OCI-LY7 (cell line): Measurements from ENCODE around the gene HCN3. TPM values are rescaled to one million over a fixed set of nuclear protein-coding genes. Genes with fewer than 3 reads are reported as not detected.

ENCODE experiments used
- BruUV-seq: library from RNA; stranded (reverse); fragments of 400-500 nt; replicated peaks from 2 replicates; lab custom pipeline; 2021; lab: Mats Ljungman, UMichigan
- CTCF ChIA-PET: fragments of 300-600 bp; sonication (Branson Sonifier 250); formaldehyde crosslinking; loops from one replicate; lab custom pipeline; 2022; ENCODE audit warnings: antibody characterized with exemption; ENCODE audit not compliant: unreplicated experiment; lab: Charles Lee
- POLR2A ChIA-PET: fragments of 300-600 bp; sonication (Branson Sonifier 250); formaldehyde crosslinking; loops from one replicate; lab custom pipeline; 2022; ENCODE audit warnings: antibody characterized with exemption; lab: Charles Lee
- DNase-seq: peaks from one replicate; pipeline ENCODE4 v3.0.0-alpha.2; 2015; ENCODE audit warnings: low spot score
- H2AFZ ChIP-seq: fragments of 200-600 bp; sonication (generic), shearing (Covaris generic); 2 replicates; pipeline ENCODE4 v1.6.1; 2014; ENCODE audit warnings: mild to moderate bottlenecking, antibody characterized with exemption, low read length, moderate library complexity
- H3K27ac ChIP-seq: fragments of 200-600 bp; sonication (generic); 2 replicates; pipeline ENCODE4 v1.5.1; 2014; ENCODE audit warnings: mixed run types, low read depth, mild to moderate bottlenecking, moderate library complexity, low read length, inconsistent platforms; ENCODE audit not compliant: poor library complexity, severe bottlenecking
- H3K36me3 ChIP-seq: fragments of 200-600 bp; sonication (generic); 2 replicates; pipeline ENCODE4 v1.6.1; 2014; ENCODE audit warnings: mild to moderate bottlenecking, antibody characterized with exemption, low read length, moderate library complexity, mixed read lengths; ENCODE audit not compliant: insufficient read depth
- H3K4me1 ChIP-seq: fragments of 200-600 bp; sonication (generic); 2 replicates; pipeline ENCODE4 v1.5.1; 2014; ENCODE audit warnings: mild to moderate bottlenecking, low read length; ENCODE audit not compliant: insufficient read depth, poor library complexity, severe bottlenecking
- H3K4me2 ChIP-seq: fragments of 200-600 bp; sonication (generic); 2 replicates; pipeline ENCODE4 v1.6.1; 2014; ENCODE audit warnings: mild to moderate bottlenecking, low read length
- H3K4me3 ChIP-seq: fragments of 200-600 bp; sonication (generic); 2 replicates; pipeline ENCODE4 v1.5.1; 2014; ENCODE audit warnings: mild to moderate bottlenecking, low read depth, low read length; ENCODE audit not compliant: poor library complexity, severe bottlenecking
- H3K79me2 ChIP-seq: fragments of 200-600 bp; sonication (generic); 2 replicates; pipeline ENCODE4 v1.6.1; 2016; ENCODE audit warnings: low read depth, mild to moderate bottlenecking, low read length, moderate library complexity, mixed read lengths; ENCODE audit not compliant: insufficient read depth
- H3K9me2 ChIP-seq: fragments of 200-600 bp; sonication (generic); 2 replicates; pipeline ENCODE4 v1.6.1; 2016; ENCODE audit warnings: mild to moderate bottlenecking, low read length, mixed read lengths; ENCODE audit not compliant: insufficient read depth
- H3K9me3 ChIP-seq: fragments of 200-600 bp; sonication (generic); 2 replicates; pipeline ENCODE4 v1.6.1; 2014; ENCODE audit warnings: mild to moderate bottlenecking, mixed run types, low read length, mixed read lengths
- H4K20me1 ChIP-seq: fragments of 200-600 bp; sonication (generic); 2 replicates; pipeline ENCODE4 v1.6.1; 2014; ENCODE audit warnings: mild to moderate bottlenecking, antibody characterized with exemption, low read length, moderate library complexity, mixed read lengths; ENCODE audit not compliant: insufficient read depth
- EZH2phosphoT487 ChIP-seq: fragments of 200-600 bp; sonication (generic); IDR thresholded peaks from 2 replicates; pipeline ENCODE4 v1.6.1; 2018; ENCODE audit warnings: low read depth, borderline replicate concordance, mild to moderate bottlenecking, mixed run types, antibody characterized with exemption, low read length, moderate library complexity, mixed read lengths
- intact Hi-C: fragments of 100-400 bp; cut with micrococcal nuclease; formaldehyde crosslinking; loops from one replicate; pipeline ENCODE4 v1.10.0; 2022; ENCODE audit not compliant: unreplicated experiment
- total RNA-seq, 2 experiments: library from RNA; depleted of rRNA in 1 of 2; stranded (reverse); fragments of >200 nt in 1 of 2; shearing (Covaris generic) in 1 of 2; gene quantifications; 2 replicates each; pipeline ENCODE4 v1.2.3, GENCODE V29; 2014 to 2022
- TF ChIP-seq, protein P1 (sequence below): fragments of 200-600 bp; sonication (generic); conservative IDR thresholded peaks from 2 replicates; pipeline ENCODE4 v1.5.1; 2014; ENCODE audit warnings: mild to moderate bottlenecking, antibody characterized with exemption, low read length, moderate library complexity, mixed read lengths

HCN3 gene
- total RNA-seq, 2 experiments from 2014 or later, result 6.7 to 19.2 TPM

DNA sequence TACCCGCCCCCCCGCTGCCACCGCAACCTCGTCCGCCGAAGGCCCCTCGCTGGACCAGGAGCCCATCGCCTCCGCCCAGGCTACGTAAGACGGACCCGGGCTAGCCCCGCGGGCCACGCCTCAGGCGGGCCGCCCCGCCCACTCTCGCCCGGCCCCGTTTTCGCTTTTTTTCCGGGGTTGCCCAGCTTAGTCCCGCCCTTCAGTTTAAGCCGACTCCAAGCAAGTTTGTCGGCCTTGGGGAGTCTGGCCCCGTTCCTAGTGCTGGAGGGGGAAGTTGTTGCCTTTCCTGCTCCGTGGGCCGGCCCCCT is 46.4 kb downstream of the HCN3 start:
- ChIA-PET CTCF (interaction anchor here (0.8 to 1.0 kb wide), 3 partner anchors 73 to 181 kb away, joined by 3 to 6 read pairs (median 3); partner anchors contain the start of gene KRTCAP2), POLR2A (interaction anchor here (0.6 to 1.3 kb wide), 2 partner anchors 79 to 324 kb away, joined by 3 to 4 read pairs; no protein-coding TSS in a partner anchor)
- no TSS peak for BruUV-seq
- peaks cover 28% of the 10 kb centered on the region for H3K36me3 ChIP-seq
- peak overlapping the region; percentile 78 for H3K4me3 ChIP-seq
- H3K79me2 ChIP-seq, result no peaks in the 10 kb centered on the region
- peaks cover 26% of the 10 kb centered on the region for H3K4me1 ChIP-seq
- no peaks in the 10 kb centered on the region for H3K9me2 ChIP-seq
- peak overlapping the region; percentile 53 for H3K27ac ChIP-seq
- peak; percentile 80 for DNase-seq
- no peaks in the 10 kb centered on the region for H3K9me3 ChIP-seq
- peak overlapping the region; percentile 96 for H3K4me2 ChIP-seq
- intact Hi-C loops, result loop anchor here (1.0 to 5.0 kb wide), 5 partner anchors 15 to 181 kb away; partner anchors contain the start of genes FDPS and HCN3
- TF ChIP-seq, protein P1, sequence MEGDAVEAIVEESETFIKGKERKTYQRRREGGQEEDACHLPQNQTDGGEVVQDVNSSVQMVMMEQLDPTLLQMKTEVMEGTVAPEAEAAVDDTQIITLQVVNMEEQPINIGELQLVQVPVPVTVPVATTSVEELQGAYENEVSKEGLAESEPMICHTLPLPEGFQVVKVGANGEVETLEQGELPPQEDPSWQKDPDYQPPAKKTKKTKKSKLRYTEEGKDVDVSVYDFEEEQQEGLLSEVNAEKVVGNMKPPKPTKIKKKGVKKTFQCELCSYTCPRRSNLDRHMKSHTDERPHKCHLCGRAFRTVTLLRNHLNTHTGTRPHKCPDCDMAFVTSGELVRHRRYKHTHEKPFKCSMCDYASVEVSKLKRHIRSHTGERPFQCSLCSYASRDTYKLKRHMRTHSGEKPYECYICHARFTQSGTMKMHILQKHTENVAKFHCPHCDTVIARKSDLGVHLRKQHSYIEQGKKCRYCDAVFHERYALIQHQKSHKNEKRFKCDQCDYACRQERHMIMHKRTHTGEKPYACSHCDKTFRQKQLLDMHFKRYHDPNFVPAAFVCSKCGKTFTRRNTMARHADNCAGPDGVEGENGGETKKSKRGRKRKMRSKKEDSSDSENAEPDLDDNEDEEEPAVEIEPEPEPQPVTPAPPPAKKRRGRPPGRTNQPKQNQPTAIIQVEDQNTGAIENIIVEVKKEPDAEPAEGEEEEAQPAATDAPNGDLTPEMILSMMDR, result no peak
- no peak for TF ChIP-seq EZH2phosphoT487
- no peaks in the 10 kb centered on the region; the same call in 1 of the 2 replicates for H4K20me1 ChIP-seq
- peak overlapping the region; percentile 78 for H2AFZ ChIP-seq

DNA sequence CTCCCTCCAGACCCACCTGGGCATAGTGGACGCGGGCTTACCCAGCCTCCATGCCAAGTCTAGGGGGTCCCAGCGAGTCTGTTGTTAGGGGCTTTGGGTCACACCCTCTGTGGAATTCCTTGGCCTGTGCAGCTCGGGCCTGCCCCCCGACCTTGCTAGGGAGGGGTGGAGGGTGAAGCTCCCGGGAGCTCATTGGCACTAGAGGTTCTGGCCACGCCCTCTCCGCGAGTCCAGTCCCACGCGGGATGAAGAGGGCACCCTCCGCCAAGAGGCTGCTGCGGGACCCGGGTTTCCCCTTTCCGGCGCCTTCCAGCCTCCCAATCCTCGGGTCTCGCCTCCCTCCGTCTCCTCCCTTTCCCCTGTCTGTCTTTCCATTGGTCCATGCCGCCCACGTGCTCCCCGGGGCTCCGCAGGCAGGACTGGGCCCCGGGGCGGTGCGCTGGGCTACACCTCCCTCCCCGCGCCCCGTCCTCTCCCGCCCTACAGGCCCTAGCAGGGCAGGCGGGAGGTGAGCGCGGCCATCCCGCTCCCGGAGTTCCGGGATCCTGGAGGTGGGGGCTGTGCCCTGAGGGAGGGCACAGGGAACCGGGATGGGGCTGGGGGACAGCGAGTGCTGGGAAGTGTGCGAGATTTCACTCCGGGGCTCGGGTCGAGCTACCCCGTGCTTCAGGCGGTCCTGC is 46.9 kb downstream of the HCN3 start:
- BruUV-seq, result no TSS peak
- intact Hi-C loops, result loop anchor here (5.0 kb wide), 1 partner anchor 147 kb away; no protein-coding TSS in a partner anchor

More for the DNA sequence above, 46.9 kb downstream of the HCN3 start:
- Histone ChIP-seq H3K36me3 (peaks cover 23% of the 10 kb centered on the region), H3K4me3 (peak overlapping the region; percentile 78), H3K4me2 (peak overlapping the region; percentile 96), H3K27ac (peak overlapping the region; percentile 53), H3K4me1 (peaks cover 21% of the 10 kb centered on the region), H3K9me3 (no peaks in the 10 kb centered on the region), H4K20me1 (no peaks in the 10 kb centered on the region), H2AFZ (peak overlapping the region; percentile 78), H3K9me2 (no peaks in the 10 kb centered on the region), H3K79me2 (no peaks in the 10 kb centered on the region)
- TF ChIP-seq EZH2phosphoT487, result no peak
- TF ChIP-seq, protein P1, result no peak
- CTCF ChIA-PET, result interaction anchor here (0.8 to 1.0 kb wide), 3 partner anchors 74 to 180 kb away, joined by 3 to 6 read pairs (median 3); partner anchors contain the start of gene KRTCAP2
- POLR2A ChIA-PET, result interaction anchor here (1.3 kb wide), 1 partner anchor 79 kb away, joined by 4 read pairs; no protein-coding TSS in a partner anchor
- peak; percentile 83 for DNase-seq
